HCT116 (cell line): ENCODE measurements around the gene TLCD2. TPM values are rescaled to one million over a fixed set of nuclear protein-coding genes. Genes with fewer than 3 reads are reported as not detected.

Experiments used
- ATAC-seq: fragments of 200-7000 bp; cut with Tn5 transposase; 2 replicates; pipeline ENCODE4 v1.9.1; 2020; ENCODE audit warnings: mild to moderate bottlenecking, moderate library complexity
- BruUV-seq: library from RNA; stranded (reverse); fragments of 400-500 nt; replicated peaks from 2 replicates; lab custom pipeline; 2021; lab: Mats Ljungman, UMichigan
- CTCF ChIA-PET: fragments of 300-600 bp; sonication (Branson Sonifier 250); formaldehyde crosslinking; loops from one replicate; lab custom pipeline; 2021; ENCODE audit warnings: antibody characterized with exemption; lab: Charles Lee
- POLR2A ChIA-PET: fragments of 300-600, 350-600 bp; sonication (Branson Sonifier 250); formaldehyde crosslinking; loops from one replicate; lab custom pipeline; 2021; ENCODE audit warnings: antibody characterized with exemption; lab: Charles Lee
- RAD21 ChIA-PET, 2 experiments: fragments of 300-600 bp; sonication (Branson Sonifier 250); formaldehyde crosslinking; loops; one replicate each; lab custom pipeline; 2023; ENCODE audit warnings: low total read pairs in 2 of 2; ENCODE audit not compliant: uncharacterized antibody in 2 of 2, unreplicated experiment in 2 of 2, low non-redundant PET in 1 of 2; lab: Charles Lee
- DNase-seq: peaks from one replicate; pipeline ENCODE4 v3.0.0-alpha.2; 2010; ENCODE audit warnings: low read depth, low spot score
- H2AFZ ChIP-seq: fragments of 200-600 bp; shearing (Covaris generic), sonication (generic); 2 replicates; pipeline ENCODE4 v1.6.1; 2017; ENCODE audit warnings: low read depth, mixed run types, mixed read lengths, antibody characterized with exemption, low read length; ENCODE audit not compliant: poor library complexity, severe bottlenecking
- H3K27ac ChIP-seq: 2 replicates; pipeline ENCODE4 v1.5.1; 2012; ENCODE audit warnings: low read depth, low read length
- H3K27me3 ChIP-seq: fragments of 200-600 bp; sonication (generic); 2 replicates; pipeline ENCODE4 v1.6.1; 2016; ENCODE audit warnings: mixed run types, low read length, mixed read lengths; ENCODE audit not compliant: insufficient read depth
- H3K36me3 ChIP-seq, 2 experiments: fragments of 200-500 bp in 1 of 2; fragments of 200-600 bp in 1 of 2; sonication (Bioruptor generic) in 1 of 2; sonication (generic) in 1 of 2; 2 replicates each; pipeline versions ENCODE4 v1.5.1 to v1.6.1; 2014 to 2016; ENCODE audit warnings: low read length in 2 of 2, inconsistent platforms in 1 of 2, mixed read lengths in 1 of 2, mixed run types in 1 of 2; ENCODE audit not compliant: insufficient read depth in 2 of 2, control insufficient read depth in 1 of 2
- H3K4me1 ChIP-seq, 2 experiments: fragments of 200-600 bp in 1 of 2; sonication (generic) in 1 of 2; 2 replicates each; pipeline versions ENCODE4 v1.5.1 to v1.6.1; 2012 to 2017; ENCODE audit warnings: low read length in 2 of 2, inconsistent platforms in 1 of 2, mild to moderate bottlenecking in 1 of 2, mixed read lengths in 1 of 2, mixed run types in 1 of 2, moderate library complexity in 1 of 2; ENCODE audit not compliant: insufficient read depth in 2 of 2, control insufficient read depth in 1 of 2
- H3K4me2 ChIP-seq: fragments of 200-600 bp; sonication (generic); 2 replicates; pipeline ENCODE4 v1.6.1; 2017; ENCODE audit warnings: mixed run types, low read length, mixed read lengths
- H3K4me3 ChIP-seq, 2 experiments: fragments of 200-600 bp in 1 of 2; sonication (generic) in 1 of 2; replicated peaks in 1 of 2; 2 replicates each; pipeline ENCODE4 v1.5.1; 2011 to 2016; ENCODE audit warnings: low read length in 2 of 2, control low read depth in 1 of 2, low read depth in 1 of 2, mild to moderate bottlenecking in 1 of 2, mixed read lengths in 1 of 2, mixed run types in 1 of 2
- H3K79me2 ChIP-seq: fragments of 200-600 bp; sonication (generic); 2 replicates; pipeline ENCODE4 v1.6.1; 2017; ENCODE audit warnings: mild to moderate bottlenecking, mixed run types, low read length, moderate library complexity, mixed read lengths; ENCODE audit not compliant: insufficient read depth
- H3K9ac ChIP-seq: fragments of 200-600 bp; sonication (generic); 2 replicates; pipeline ENCODE4 v1.6.1; 2016; ENCODE audit warnings: low read length, mixed read lengths
- H3K9me2 ChIP-seq: fragments of 200-600 bp; sonication (generic), shearing (Covaris generic); 2 replicates; pipeline ENCODE4 v1.6.1; 2017; ENCODE audit warnings: mixed run types, mild to moderate bottlenecking, moderate library complexity; ENCODE audit not compliant: insufficient read depth
- H3K9me3 ChIP-seq, 2 experiments: fragments of 200-500 bp in 1 of 2; fragments of 200-600 bp in 1 of 2; sonication (Bioruptor generic) in 1 of 2; sonication (generic) in 1 of 2; 2 replicates each; pipeline ENCODE4 v1.6.1; 2014 to 2017; ENCODE audit warnings: low read length in 2 of 2, mixed read lengths in 2 of 2, inconsistent platforms in 1 of 2, low read depth in 1 of 2, mild to moderate bottlenecking in 1 of 2, mixed run types in 1 of 2, moderate library complexity in 1 of 2; ENCODE audit not compliant: control insufficient read depth in 1 of 2, insufficient read depth in 1 of 2
- H4K20me1 ChIP-seq: fragments of 200-600 bp; sonication (generic), shearing (Covaris generic); 2 replicates; pipeline ENCODE4 v1.6.1; 2017; ENCODE audit warnings: mixed run types, mild to moderate bottlenecking, moderate library complexity; ENCODE audit not compliant: insufficient read depth
- CEBPB ChIP-seq: IDR thresholded peaks from 2 replicates; pipeline ENCODE4 v1.6.1; 2012; ENCODE audit warnings: low read depth
- EGR1 ChIP-seq: IDR thresholded peaks from 2 replicates; pipeline ENCODE4 v1.6.1; 2012; ENCODE audit warnings: low read depth
- EZH2phosphoT487 ChIP-seq: fragments of 200-600 bp; IDR thresholded peaks from 2 replicates; pipeline ENCODE4 v1.6.1; 2018; ENCODE audit warnings: antibody characterized with exemption, borderline replicate concordance
- FOSL1 ChIP-seq: IDR thresholded peaks from 2 replicates; pipeline ENCODE4 v1.6.1; 2012; ENCODE audit warnings: low read depth
- JUND ChIP-seq: IDR thresholded peaks from 2 replicates; pipeline ENCODE4 v1.6.1; 2012
- MAX ChIP-seq: IDR thresholded peaks from 2 replicates; pipeline ENCODE4 v1.6.1; 2012
- POLR2AphosphoS5 ChIP-seq: IDR thresholded peaks from 2 replicates; pipeline ENCODE4 v1.6.1; 2011; ENCODE audit warnings: mild to moderate bottlenecking, low read depth, low read length, moderate library complexity
- SIN3A ChIP-seq: IDR thresholded peaks from 2 replicates; pipeline ENCODE4 v1.6.1; 2012; ENCODE audit warnings: low read depth
- SP1 ChIP-seq: IDR thresholded peaks from 2 replicates; pipeline ENCODE4 v1.6.1; 2012; ENCODE audit warnings: low read depth
- TCF7L2 ChIP-seq: IDR thresholded peaks from 2 replicates; pipeline ENCODE4 v1.7.0; 2011; ENCODE audit warnings: borderline replicate concordance, inconsistent platforms; ENCODE audit not compliant: insufficient read depth, insufficient read length; ENCODE audit errors: extremely low read depth
- YY1 ChIP-seq: IDR thresholded peaks from 2 replicates; pipeline ENCODE4 v1.6.1; 2011; ENCODE audit warnings: low read length, low read depth, moderate library complexity, mild to moderate bottlenecking; ENCODE audit not compliant: insufficient replicate concordance; ENCODE audit errors: extremely low read depth
- ZFX ChIP-seq: fragments of 450-650 bp; IDR thresholded peaks from 2 replicates; pipeline ENCODE4 v1.6.1; 2017
- ZNF274 ChIP-seq: fragments of 200-500 bp; sonication (Bioruptor generic); IDR thresholded peaks from 2 replicates; pipeline ENCODE4 v1.6.1; 2014; ENCODE audit warnings: mild to moderate bottlenecking, low read depth, low read length, inconsistent platforms
- intact Hi-C: fragments of 100-400 bp; cut with micrococcal nuclease; formaldehyde crosslinking; loops from 2 replicates; pipeline ENCODE4 v1.10.0; 2022
- total RNA-seq: library from RNA; stranded (reverse); gene quantifications from one replicate; pipeline ENCODE4 v1.2.1, GENCODE V29; 2021; ENCODE audit not compliant: unreplicated experiment
- TF ChIP-seq, protein P1 (sequence below), 3 experiments: fragments of 200-600 bp in 1 of 3; sonication (generic) in 1 of 3; IDR thresholded peaks in 2 of 3; conservative IDR thresholded peaks in 1 of 3; 2 replicates each; pipeline ENCODE4 v1.5.1; 2012 to 2017; ENCODE audit warnings: low read depth in 2 of 3, low read length in 2 of 3, antibody characterized with exemption in 1 of 3, borderline replicate concordance in 1 of 3, control low read depth in 1 of 3, mild to moderate bottlenecking in 1 of 3, mixed read lengths in 1 of 3, mixed run types in 1 of 3, moderate library complexity in 1 of 3; ENCODE audit not compliant: insufficient read depth in 1 of 3

Gene TLCD2
- total RNA-seq, 1 experiment from 2014 or later: 1.8 TPM

- H3K9me2 ChIP-seq: no peaks in the 10 kb centered on the region
- peaks cover 0 to 20% of the 10 kb centered on the region in 2 experiments; a peak in 1 of 4 replicates for H3K36me3 ChIP-seq
- no peaks in the 10 kb centered on the region for H4K20me1 ChIP-seq
- peak; percentile 45 for DNase-seq
- H3K4me1 ChIP-seq: peaks cover 31 to 67% of the 10 kb centered on the region in 2 experiments
- intact Hi-C loops: loop anchor here (10.0 kb wide), 1 partner anchor 690 kb away; the partner anchor contains the start of gene MNT
- H3K79me2 ChIP-seq: peaks cover 33% of the 10 kb centered on the region; the same call in 1 of the 2 replicates
- TF ChIP-seq YY1 (peak; percentile 11), POLR2AphosphoS5 (peak; percentile 45), ZNF274 (no peak), TCF7L2 (no peak), EGR1 (no peak), CEBPB (no peak), EZH2phosphoT487 (no peak), MAX (peak; percentile 26), FOSL1 (peak; percentile 33; the same call in 1 of the 2 replicates), JUND (peak; percentile 46), SIN3A (peak; percentile 83), SP1 (peak; percentile 21; the same call in 1 of the 2 replicates), ZFX (0 out of 2 replicates have a peak, but pooled peaks have one; percentile 13)
- TF ChIP-seq, protein P1, sequence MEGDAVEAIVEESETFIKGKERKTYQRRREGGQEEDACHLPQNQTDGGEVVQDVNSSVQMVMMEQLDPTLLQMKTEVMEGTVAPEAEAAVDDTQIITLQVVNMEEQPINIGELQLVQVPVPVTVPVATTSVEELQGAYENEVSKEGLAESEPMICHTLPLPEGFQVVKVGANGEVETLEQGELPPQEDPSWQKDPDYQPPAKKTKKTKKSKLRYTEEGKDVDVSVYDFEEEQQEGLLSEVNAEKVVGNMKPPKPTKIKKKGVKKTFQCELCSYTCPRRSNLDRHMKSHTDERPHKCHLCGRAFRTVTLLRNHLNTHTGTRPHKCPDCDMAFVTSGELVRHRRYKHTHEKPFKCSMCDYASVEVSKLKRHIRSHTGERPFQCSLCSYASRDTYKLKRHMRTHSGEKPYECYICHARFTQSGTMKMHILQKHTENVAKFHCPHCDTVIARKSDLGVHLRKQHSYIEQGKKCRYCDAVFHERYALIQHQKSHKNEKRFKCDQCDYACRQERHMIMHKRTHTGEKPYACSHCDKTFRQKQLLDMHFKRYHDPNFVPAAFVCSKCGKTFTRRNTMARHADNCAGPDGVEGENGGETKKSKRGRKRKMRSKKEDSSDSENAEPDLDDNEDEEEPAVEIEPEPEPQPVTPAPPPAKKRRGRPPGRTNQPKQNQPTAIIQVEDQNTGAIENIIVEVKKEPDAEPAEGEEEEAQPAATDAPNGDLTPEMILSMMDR (IDR thresholded peaks at IDR 0.05 in 2 of 3, conservative IDR thresholded peaks at IDR 0.05 in 1 of 3; ENCODE audit: borderline replicate concordance in 1 of 3, insufficient read depth in 1 of 3, low read depth in 2 of 3, low read length in 2 of 3): no peak
- TF ChIP-seq, all 23 proteins: peak for 8
- Histone ChIP-seq H3K27me3 (no peaks in the 10 kb centered on the region), H3K27ac (peak overlapping the region; percentile 91), H3K9me3 (no peaks in the 10 kb centered on the region), H3K4me2 (peak overlapping the region; percentile 86), H2AFZ (no peak overlapping the region), H3K4me3 (peak overlapping the region; percentile 76 to 85), H3K9ac (peak overlapping the region; percentile 86)
- ChIA-PET CTCF (interaction anchor here (1.0 to 2.3 kb wide), 5 partner anchors 46 to 141 kb away, joined by 3 to 12 read pairs (median 7); no protein-coding TSS in a partner anchor), POLR2A (interaction anchor here (0.8 to 1.6 kb wide), 8 partner anchors 12 to 461 kb away, joined by 3 to 6 read pairs (median 4); partner anchors contain the start of genes PRPF8 and RILP), RAD21 (interaction anchor here in 1 of 2 experiments (1.3 to 1.5 kb wide), 2 partner anchors 69 to 194 kb away, joined by 3 read pairs; no protein-coding TSS in a partner anchor)
- no TSS peak for BruUV-seq
- ATAC-seq: peak; percentile 28
Measured at GRCh38 chr17:1714980-1715802, 5.0 kb upstream of the TLCD2 start.
